Lower leg skin (tissue), 4 donors: Measurements from ENCODE around the gene COL4A2. TPM values are rescaled to one million over a fixed set of nuclear protein-coding genes. Genes with fewer than 3 reads are reported as not detected.
A peak's percentile ranks its signal among the peaks of the same experiment; 100 is the strongest.

Source experiments
- DNase-seq, 2 donors: peaks; one replicate each; pipeline ENCODE4 v3.0.0-alpha.2; 2019; ENCODE audit warnings: low spot score in 2 of 2
- H3K4me3 ChIP-seq: fragments of 200-600 bp; sonication (generic); 2 replicates; pipeline ENCODE4 v1.5.1; 2017; ENCODE audit warnings: mild to moderate bottlenecking, low read depth; ENCODE audit not compliant: poor library complexity, severe bottlenecking
- CTCF ChIP-seq, 3 donors: fragments of 450-650 bp; IDR thresholded peaks; one replicate each; pipeline ENCODE4 v1.5.1; 2016; ENCODE audit warnings: antibody characterized with exemption in 3 of 3, mild to moderate bottlenecking in 3 of 3, moderate library complexity in 2 of 3
- POLR2A ChIP-seq, 2 donors: fragments of 450-650 bp; IDR thresholded peaks; one replicate each; pipeline ENCODE4 v1.6.1; 2016 to 2017; ENCODE audit warnings: antibody characterized with exemption in 2 of 2, mild to moderate bottlenecking in 1 of 2, moderate library complexity in 1 of 2
- WGBS, 2 donors: methylation state at CpG; one replicate each; pipeline ENCODE4 v1.1.5; 2018; 5-methylcytosine and 5-hydroxymethylcytosine counted together
- intact Hi-C: fragments of 100-400 bp; cut with DNase I; formaldehyde crosslinking; loops from one replicate; pipeline ENCODE4 v1.15.0; 2023; ENCODE audit warnings: low total_unique reads
- total RNA-seq, 4 donors: library from RNA; depleted of rRNA; stranded (reverse); fragments of >200 nt; gene quantifications; one replicate each; pipeline ENCODE4 v1.1.0, GENCODE V29; 2016

The COL4A2 gene
- total RNA-seq, 4 donors from 2014 or later, result 40.8 to 119 (median 58.9) TPM

GRCh38 chr13:110317093-110317492 lies 10.0 kb downstream of the COL4A2 start:
- peak in 1 of 2 donors; percentile 9 for DNase-seq
- no peak overlapping the region for H3K4me3 ChIP-seq
- TF ChIP-seq CTCF (IDR thresholded peaks at IDR 0.05), result no peak
- no peak for TF ChIP-seq POLR2A (IDR thresholded peaks at IDR 0.05)
- intact Hi-C loops, result no loop called here
- WGBS, 2 donors, result 76 to 77% methylated on average over 5 of the region's 5 CpGs

- WGBS, 2 donors, result 70 to 78% methylated on average over 13 of the region's 13 CpGs
- no peak for TF ChIP-seq POLR2A (IDR thresholded peaks at IDR 0.05)
- no peak for TF ChIP-seq CTCF (IDR thresholded peaks at IDR 0.05)
- DNase-seq, result no peak
- no peak overlapping the region for H3K4me3 ChIP-seq
- intact Hi-C loops, result no loop called here
Measured at GRCh38 chr13:110317496-110318195, 10.6 kb downstream of the COL4A2 start.

- TF ChIP-seq POLR2A (IDR thresholded peaks at IDR 0.05), result no peak
- no peak for TF ChIP-seq CTCF (IDR thresholded peaks at IDR 0.05)
- no peak for DNase-seq
- 75 to 79% methylated on average over 7 of the region's 7 CpGs for WGBS, 2 donors
- H3K4me3 ChIP-seq, result no peak overlapping the region
- intact Hi-C loops, result no loop called here
Measured at GRCh38 chr13:110318920-110319319, 11.8 kb downstream of the COL4A2 start.

- 72 to 89% methylated on average over 4 of the region's 4 CpGs for WGBS, 2 donors
- intact Hi-C loops, result no loop called here
- H3K4me3 ChIP-seq, result no peak overlapping the region
- no peak for DNase-seq
- TF ChIP-seq CTCF (IDR thresholded peaks at IDR 0.05) (no peak), POLR2A (IDR thresholded peaks at IDR 0.05) (no peak)
Measured at GRCh38 chr13:110319397-110319773, 12.3 kb downstream of the COL4A2 start.

- intact Hi-C loops, result no loop called here
- no peak overlapping the region for H3K4me3 ChIP-seq
- WGBS, 2 donors, result 59 to 66% methylated on average over 19 of the region's 19 CpGs
- TF ChIP-seq CTCF (IDR thresholded peaks at IDR 0.05) (no peak), POLR2A (IDR thresholded peaks at IDR 0.05) (no peak)
- no peak for DNase-seq
Measured at GRCh38 chr13:110319774-110320509, 12.9 kb downstream of the COL4A2 start.
